Neural cell (in vitro differentiated cells): ENCODE results near the gene GFOD2. TPM values are rescaled to one million over a fixed set of nuclear protein-coding genes. Genes with fewer than 3 reads are reported as not detected.

Source experiments
- H2AFZ ChIP-seq: fragments of 200-600, 300-800 bp; sonication (generic), shearing (Covaris generic); 2 replicates; pipeline ENCODE4 v1.6.0; 2014; ENCODE audit warnings: low read depth, mild to moderate bottlenecking, antibody characterized with exemption, low read length, moderate library complexity
- H3F3A ChIP-seq: fragments of 200-600 bp; shearing (Covaris generic); 2 replicates; pipeline ENCODE4 v1.6.1; 2016; ENCODE audit warnings: mild to moderate bottlenecking, moderate library complexity, mixed read lengths, antibody characterized with exemption, low read length; ENCODE audit not compliant: insufficient read depth, poor library complexity, severe bottlenecking
- H3K27ac ChIP-seq: fragments of 200-600, 300-800 bp; sonication (generic), shearing (Covaris generic); 2 replicates; pipeline ENCODE4 v1.5.1; 2014; ENCODE audit warnings: mild to moderate bottlenecking, low read length, moderate library complexity
- H3K27me3 ChIP-seq: fragments of 300-800, 200-600 bp; sonication (generic), shearing (Covaris generic); 2 replicates; pipeline ENCODE4 v1.6.0; 2014; ENCODE audit warnings: mild to moderate bottlenecking, low read depth, low read length, moderate library complexity; ENCODE audit not compliant: insufficient read depth
- H3K36me3 ChIP-seq: fragments of 300-800, 200-600 bp; sonication (generic), shearing (Covaris generic); 2 replicates; pipeline ENCODE4 v1.5.1; 2014; ENCODE audit warnings: mild to moderate bottlenecking, antibody characterized with exemption, low read length, moderate library complexity; ENCODE audit not compliant: insufficient read depth
- H3K4me2 ChIP-seq: fragments of 300-800, 200-600 bp; sonication (generic), shearing (Covaris generic); 2 replicates; pipeline ENCODE4 v1.6.0; 2014; ENCODE audit warnings: mild to moderate bottlenecking, low read length
- H3K4me3 ChIP-seq: fragments of 300-800, 200-600 bp; sonication (generic), shearing (Covaris generic); 2 replicates; pipeline ENCODE4 v1.5.1; 2014; ENCODE audit warnings: mild to moderate bottlenecking, low read length, moderate library complexity
- H3K79me2 ChIP-seq: fragments of 200-600 bp; shearing (Covaris generic); replicated peaks from 2 replicates; pipeline ENCODE4 v1.6.0; 2014; ENCODE audit warnings: mild to moderate bottlenecking, low read length, moderate library complexity; ENCODE audit not compliant: insufficient read depth
- H3K9ac ChIP-seq: fragments of 300-800, 200-600 bp; sonication (generic), shearing (Covaris generic); 2 replicates; pipeline ENCODE4 v1.6.1; 2016; ENCODE audit warnings: mild to moderate bottlenecking, low read length, mixed read lengths
- H3K9me2 ChIP-seq: fragments of 200-600 bp; shearing (Covaris generic); 2 replicates; pipeline ENCODE4 v1.6.1; 2016; ENCODE audit warnings: mild to moderate bottlenecking, low read length, mixed read lengths; ENCODE audit not compliant: insufficient read depth
- H3K9me3 ChIP-seq: fragments of 200-600, 300-800 bp; sonication (generic), shearing (Covaris generic); 2 replicates; pipeline ENCODE4 v1.6.1; 2016; ENCODE audit warnings: mild to moderate bottlenecking, mixed run types, low read length, moderate library complexity, mixed read lengths
- H4K20me1 ChIP-seq: fragments of 200-600 bp; shearing (Covaris generic); 2 replicates; pipeline ENCODE4 v1.6.1; 2016; ENCODE audit warnings: mild to moderate bottlenecking, mixed run types; ENCODE audit not compliant: insufficient read depth
- EP300 ChIP-seq: fragments of 450-650 bp; conservative IDR thresholded peaks from 2 replicates; pipeline ENCODE4 v1.6.1; 2014; ENCODE audit warnings: antibody characterized with exemption, mild to moderate bottlenecking, moderate library complexity; ENCODE audit not compliant: poor library complexity, severe bottlenecking
- EZH2 ChIP-seq: fragments of 200-600, 300-800 bp; shearing (Covaris generic), sonication (generic); IDR thresholded peaks from 2 replicates; pipeline ENCODE4 v1.6.1; 2014; ENCODE audit warnings: antibody characterized with exemption, low read length, borderline replicate concordance, mild to moderate bottlenecking; ENCODE audit not compliant: insufficient read depth, poor library complexity, severe bottlenecking
- MXI1 ChIP-seq: fragments of 450-650 bp; conservative IDR thresholded peaks from 2 replicates; pipeline ENCODE4 v1.6.1; 2014; ENCODE audit warnings: antibody characterized with exemption, mild to moderate bottlenecking; ENCODE audit not compliant: poor library complexity, severe bottlenecking
- POLR2AphosphoS5 ChIP-seq: IDR thresholded peaks from 2 replicates; pipeline ENCODE4 v1.6.1; 2012
- RAD21 ChIP-seq: fragments of 450-650 bp; conservative IDR thresholded peaks from 2 replicates; pipeline ENCODE4 v1.6.1; 2014; ENCODE audit warnings: antibody characterized with exemption, mild to moderate bottlenecking, moderate library complexity
- SMC3 ChIP-seq: fragments of 450-650 bp; conservative IDR thresholded peaks from 2 replicates; pipeline ENCODE4 v1.6.1; 2014; ENCODE audit warnings: antibody characterized with exemption, mild to moderate bottlenecking, moderate library complexity; ENCODE audit not compliant: poor library complexity
- TAF1 ChIP-seq: IDR thresholded peaks from 2 replicates; pipeline ENCODE4 v1.6.1; 2012; ENCODE audit warnings: low read depth
- polyA plus RNA-seq: library from polyadenylated mRNA; depleted of rRNA; stranded (reverse); fragments of >200 nt; gene quantifications from 2 replicates; pipeline ENCODE4 v1.2.3, GENCODE V29; 2014
- TF ChIP-seq, protein P1 (sequence below): fragments of 450-650 bp; IDR thresholded peaks from 2 replicates; pipeline ENCODE4 v1.5.1; 2014; ENCODE audit warnings: antibody characterized with exemption, mild to moderate bottlenecking, moderate library complexity; ENCODE audit not compliant: poor library complexity, severe bottlenecking
- TF ChIP-seq, protein P2 (sequence below): IDR thresholded peaks from 2 replicates; pipeline ENCODE4 v1.6.1; 2012; ENCODE audit warnings: borderline replicate concordance

Gene GFOD2
- polyA plus RNA-seq, 1 donor from 2014 or later, result 88.4 TPM

DNA sequence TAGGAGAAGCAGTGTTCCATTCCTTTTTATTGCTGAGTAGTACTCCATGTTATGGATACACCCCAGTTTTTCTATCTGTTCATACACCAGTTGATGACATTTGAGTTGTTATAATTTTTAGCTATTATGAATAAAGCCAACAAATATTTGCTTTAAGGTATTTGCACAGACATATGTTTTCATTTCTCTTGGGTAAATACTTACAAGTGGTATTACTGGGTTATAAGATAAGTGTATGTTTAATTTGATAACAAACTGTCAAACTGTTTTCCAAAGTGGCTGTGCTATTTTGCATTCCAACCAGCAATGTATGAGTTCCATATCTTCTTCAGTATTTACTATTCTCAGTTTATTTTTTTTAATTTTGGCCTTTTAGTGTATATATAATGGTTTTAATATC is 27.7 kb upstream of the GFOD2 start:
- H3K9me2 ChIP-seq, result no peaks in the 10 kb centered on the region
- no peak overlapping the region for H2AFZ ChIP-seq
- H3K27me3 ChIP-seq, result no peaks in the 10 kb centered on the region
- H3K4me2 ChIP-seq, result no peak overlapping the region
- no peak overlapping the region for H3K27ac ChIP-seq
- H3K79me2 ChIP-seq, result no peaks in the 10 kb centered on the region
- no peaks in the 10 kb centered on the region for H3K36me3 ChIP-seq
- TF ChIP-seq EZH2, result no peak
- TF ChIP-seq, protein P1, sequence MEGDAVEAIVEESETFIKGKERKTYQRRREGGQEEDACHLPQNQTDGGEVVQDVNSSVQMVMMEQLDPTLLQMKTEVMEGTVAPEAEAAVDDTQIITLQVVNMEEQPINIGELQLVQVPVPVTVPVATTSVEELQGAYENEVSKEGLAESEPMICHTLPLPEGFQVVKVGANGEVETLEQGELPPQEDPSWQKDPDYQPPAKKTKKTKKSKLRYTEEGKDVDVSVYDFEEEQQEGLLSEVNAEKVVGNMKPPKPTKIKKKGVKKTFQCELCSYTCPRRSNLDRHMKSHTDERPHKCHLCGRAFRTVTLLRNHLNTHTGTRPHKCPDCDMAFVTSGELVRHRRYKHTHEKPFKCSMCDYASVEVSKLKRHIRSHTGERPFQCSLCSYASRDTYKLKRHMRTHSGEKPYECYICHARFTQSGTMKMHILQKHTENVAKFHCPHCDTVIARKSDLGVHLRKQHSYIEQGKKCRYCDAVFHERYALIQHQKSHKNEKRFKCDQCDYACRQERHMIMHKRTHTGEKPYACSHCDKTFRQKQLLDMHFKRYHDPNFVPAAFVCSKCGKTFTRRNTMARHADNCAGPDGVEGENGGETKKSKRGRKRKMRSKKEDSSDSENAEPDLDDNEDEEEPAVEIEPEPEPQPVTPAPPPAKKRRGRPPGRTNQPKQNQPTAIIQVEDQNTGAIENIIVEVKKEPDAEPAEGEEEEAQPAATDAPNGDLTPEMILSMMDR, result no peak
- TF ChIP-seq, protein P2, sequence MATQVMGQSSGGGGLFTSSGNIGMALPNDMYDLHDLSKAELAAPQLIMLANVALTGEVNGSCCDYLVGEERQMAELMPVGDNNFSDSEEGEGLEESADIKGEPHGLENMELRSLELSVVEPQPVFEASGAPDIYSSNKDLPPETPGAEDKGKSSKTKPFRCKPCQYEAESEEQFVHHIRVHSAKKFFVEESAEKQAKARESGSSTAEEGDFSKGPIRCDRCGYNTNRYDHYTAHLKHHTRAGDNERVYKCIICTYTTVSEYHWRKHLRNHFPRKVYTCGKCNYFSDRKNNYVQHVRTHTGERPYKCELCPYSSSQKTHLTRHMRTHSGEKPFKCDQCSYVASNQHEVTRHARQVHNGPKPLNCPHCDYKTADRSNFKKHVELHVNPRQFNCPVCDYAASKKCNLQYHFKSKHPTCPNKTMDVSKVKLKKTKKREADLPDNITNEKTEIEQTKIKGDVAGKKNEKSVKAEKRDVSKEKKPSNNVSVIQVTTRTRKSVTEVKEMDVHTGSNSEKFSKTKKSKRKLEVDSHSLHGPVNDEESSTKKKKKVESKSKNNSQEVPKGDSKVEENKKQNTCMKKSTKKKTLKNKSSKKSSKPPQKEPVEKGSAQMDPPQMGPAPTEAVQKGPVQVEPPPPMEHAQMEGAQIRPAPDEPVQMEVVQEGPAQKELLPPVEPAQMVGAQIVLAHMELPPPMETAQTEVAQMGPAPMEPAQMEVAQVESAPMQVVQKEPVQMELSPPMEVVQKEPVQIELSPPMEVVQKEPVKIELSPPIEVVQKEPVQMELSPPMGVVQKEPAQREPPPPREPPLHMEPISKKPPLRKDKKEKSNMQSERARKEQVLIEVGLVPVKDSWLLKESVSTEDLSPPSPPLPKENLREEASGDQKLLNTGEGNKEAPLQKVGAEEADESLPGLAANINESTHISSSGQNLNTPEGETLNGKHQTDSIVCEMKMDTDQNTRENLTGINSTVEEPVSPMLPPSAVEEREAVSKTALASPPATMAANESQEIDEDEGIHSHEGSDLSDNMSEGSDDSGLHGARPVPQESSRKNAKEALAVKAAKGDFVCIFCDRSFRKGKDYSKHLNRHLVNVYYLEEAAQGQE, result no peak
- TF ChIP-seq MXI1, result no peak
- TF ChIP-seq POLR2AphosphoS5, result no peak
- TF ChIP-seq EP300, result no peak
- TF ChIP-seq SMC3, result no peak
- no peak for TF ChIP-seq TAF1
- no peaks in the 10 kb centered on the region for H4K20me1 ChIP-seq
- H3K9me3 ChIP-seq, result no peaks in the 10 kb centered on the region
- H3F3A ChIP-seq, result no peaks in the 10 kb centered on the region
- H3K4me3 ChIP-seq, result no peak overlapping the region
- no peak overlapping the region for H3K9ac ChIP-seq

DNA sequence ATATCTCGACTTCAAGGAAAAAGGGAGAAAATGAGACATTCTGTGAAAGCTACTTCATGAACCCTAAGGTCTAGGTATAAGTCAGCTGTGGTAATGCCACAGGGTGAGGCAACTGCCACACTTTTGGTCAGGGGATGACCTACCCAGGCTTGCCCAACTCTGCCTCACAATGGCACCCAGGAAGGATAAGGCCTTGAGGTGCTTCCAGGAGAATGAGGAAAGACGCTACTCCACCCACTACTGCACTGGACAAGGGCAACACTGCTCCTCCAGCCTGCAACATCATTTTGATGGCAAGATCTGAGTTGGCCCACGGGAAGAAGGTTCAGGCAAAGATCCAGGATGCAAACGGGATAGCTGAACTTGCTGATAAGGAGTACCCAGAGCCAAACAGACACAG is 22.0 kb upstream of the GFOD2 start:
- TF ChIP-seq EZH2 (no peak), EP300 (no peak), POLR2AphosphoS5 (no peak), RAD21 (no peak), MXI1 (no peak), TAF1 (no peak), SMC3 (no peak)
- TF ChIP-seq, protein P2, result no peak
- TF ChIP-seq, protein P1, result no peak
- H3K27me3 ChIP-seq, result no peaks in the 10 kb centered on the region

More for the DNA sequence above, 22.0 kb upstream of the GFOD2 start:
- Histone ChIP-seq H3K9me3 (no peaks in the 10 kb centered on the region), H3K4me2 (no peak overlapping the region), H2AFZ (no peak overlapping the region), H4K20me1 (no peaks in the 10 kb centered on the region), H3K9ac (no peak overlapping the region), H3K36me3 (no peaks in the 10 kb centered on the region), H3K4me3 (no peak overlapping the region), H3K79me2 (no peaks in the 10 kb centered on the region), H3K9me2 (no peaks in the 10 kb centered on the region), H3F3A (no peaks in the 10 kb centered on the region), H3K27ac (no peak overlapping the region)
